Islet of Langerhans (tissue), 1 donor: Measurements from ENCODE around the gene CSMD2.

Experiments
- FAIRE-seq: peaks from one replicate; lab custom pipeline; 2011; peaks lifted over from hg19 to GRCh38; lab: Jason Lieb, UNC

CSMD2 gene

GRCh38 chr1:33997127-33998036, 167.6 kb downstream of the CSMD2 start:
- no peak for FAIRE-seq

GRCh38 chr1:33996281-33996680, 168.7 kb downstream of the CSMD2 start:
- FAIRE-seq: no peak

DNA sequence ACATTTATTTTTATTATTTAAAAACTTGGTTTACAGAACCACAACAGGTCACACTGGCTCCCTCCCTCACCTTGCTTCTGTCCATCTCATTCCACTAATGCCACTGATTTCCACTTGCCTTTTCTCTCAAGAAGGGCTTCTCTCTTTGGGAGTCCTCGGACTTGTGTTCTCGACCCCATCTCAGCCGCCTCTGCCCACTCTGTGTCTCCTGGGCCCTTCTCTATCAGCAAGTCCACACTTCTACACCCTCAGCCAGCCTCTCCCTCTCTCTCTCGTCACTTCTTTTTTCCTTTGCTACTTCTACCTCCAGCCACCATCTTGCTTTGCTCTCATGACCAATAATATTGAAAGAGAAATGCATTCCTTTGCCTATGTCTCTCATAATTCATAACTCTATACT, 171.7 kb downstream of the CSMD2 start:
- FAIRE-seq: no peak

DNA sequence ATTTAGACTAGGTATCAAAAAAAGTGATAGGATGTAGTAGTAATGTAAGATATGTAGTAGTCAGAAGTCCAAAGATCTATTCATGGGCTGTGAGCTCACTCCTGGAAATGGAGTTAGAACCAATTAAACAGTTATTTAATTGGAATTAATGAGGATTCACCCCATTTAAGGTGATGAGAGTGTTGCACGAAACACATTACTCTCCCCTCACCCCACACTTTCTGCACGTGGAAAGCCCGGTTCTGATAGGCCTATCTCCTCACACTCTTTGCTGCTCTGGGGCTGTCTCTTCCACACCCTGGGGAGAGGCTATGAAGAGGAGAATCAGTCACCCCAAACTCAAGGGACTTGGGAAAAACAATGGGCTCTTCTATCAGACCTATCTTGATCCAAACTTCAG, 174.7 kb downstream of the CSMD2 start:
- FAIRE-seq: no peak

DNA sequence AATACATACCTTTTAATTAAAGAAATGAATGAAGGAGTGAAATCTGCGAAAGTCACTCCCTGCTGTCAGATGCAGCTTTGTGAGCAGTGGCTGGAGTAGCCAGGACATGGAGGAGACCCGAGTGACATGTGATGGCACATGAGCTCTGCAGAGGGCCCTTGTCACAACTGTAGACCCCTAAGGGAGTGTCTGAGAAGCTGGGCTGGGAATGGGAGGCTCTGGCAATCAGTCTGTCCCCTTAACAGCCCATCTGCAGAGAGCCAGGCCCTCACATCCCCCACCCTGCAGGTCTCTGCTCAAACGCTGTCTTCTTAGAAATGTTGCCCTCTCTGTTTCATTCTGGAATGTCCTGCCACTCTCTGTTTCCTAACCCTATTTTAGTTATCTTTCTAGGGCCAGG, 176.9 kb downstream of the CSMD2 start:
- FAIRE-seq: no peak

DNA sequence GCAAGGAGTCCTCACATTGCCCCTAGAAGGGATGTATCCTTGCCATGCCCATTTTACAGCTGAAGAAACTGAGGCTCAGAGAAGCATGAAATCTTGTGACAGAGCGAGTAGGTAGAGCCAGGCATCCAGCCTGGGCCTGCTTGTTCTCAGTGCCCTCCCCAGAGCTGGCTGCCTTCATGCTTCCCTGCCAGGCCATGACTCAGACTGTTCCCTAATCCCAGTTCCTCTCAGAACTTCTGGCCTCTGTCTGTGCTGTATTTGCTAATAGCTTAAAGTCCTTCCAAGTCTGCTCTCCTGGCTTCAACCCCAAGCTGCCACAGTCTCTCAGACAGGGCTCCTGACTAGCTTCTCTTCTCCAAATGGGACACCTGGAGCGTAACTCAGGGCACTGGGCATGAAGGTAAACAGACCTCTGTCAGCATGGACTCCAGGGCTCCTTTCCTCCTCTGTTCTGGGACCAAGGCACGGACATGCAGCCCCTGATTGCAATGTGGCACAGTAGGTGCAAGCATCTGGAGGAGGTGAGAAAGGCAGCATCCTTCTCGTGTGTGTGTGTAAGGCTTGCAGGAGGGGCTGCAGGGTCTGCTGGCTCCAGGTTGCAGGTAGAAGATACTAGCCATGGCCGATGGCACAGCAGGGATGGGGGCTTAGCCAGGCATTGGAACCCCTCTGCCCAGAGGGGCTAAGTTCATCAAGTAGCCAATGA, 178.5 kb downstream of the CSMD2 start:
- no peak for FAIRE-seq

DNA sequence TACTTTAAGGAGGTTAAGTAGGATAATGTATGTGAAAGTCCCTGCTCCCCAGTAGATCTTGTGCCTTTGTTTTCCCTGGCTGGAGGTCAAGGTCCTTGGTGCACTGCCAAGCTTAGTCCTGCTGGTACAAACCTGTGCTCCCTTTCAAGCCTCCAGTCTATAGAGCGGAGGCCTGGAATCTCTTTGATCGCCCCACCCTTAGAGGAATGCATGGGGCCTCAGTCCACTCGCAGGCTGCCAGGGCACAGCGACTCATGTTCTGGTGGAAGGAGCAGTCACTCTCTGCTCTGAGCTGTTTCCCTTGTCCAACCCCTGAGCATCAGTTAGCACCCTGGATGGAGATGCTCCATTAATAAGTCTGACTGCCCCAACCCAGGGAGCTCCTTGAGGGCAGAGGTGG, 179.4 kb downstream of the CSMD2 start:
- FAIRE-seq: no peak

GRCh38 chr1:33984906-33985565, 180.0 kb downstream of the CSMD2 start:
- no peak for FAIRE-seq

- no peak for FAIRE-seq
Measured at GRCh38 chr1:33982419-33982818, 182.6 kb downstream of the CSMD2 start.

DNA sequence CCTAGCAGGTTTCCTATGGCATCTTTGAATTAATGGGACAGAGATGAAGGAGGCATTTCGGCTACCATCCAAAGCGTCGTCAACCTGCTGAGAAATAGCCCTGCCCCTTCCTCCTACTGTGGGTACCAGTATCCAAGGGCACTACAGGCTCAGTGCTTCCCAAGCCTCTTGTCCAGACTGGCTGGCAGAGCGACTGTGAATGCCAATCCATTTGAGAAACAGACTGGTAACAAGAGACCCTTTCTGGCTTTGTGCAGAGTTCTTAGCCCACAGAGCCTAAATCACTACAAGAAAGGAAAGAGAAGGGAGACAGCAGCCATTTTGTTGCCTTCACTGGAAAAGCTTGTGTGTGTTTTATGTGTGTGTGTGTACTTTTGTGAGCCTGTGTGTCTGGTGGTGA, 185.7 kb downstream of the CSMD2 start:
- FAIRE-seq: no peak

- no peak for FAIRE-seq
Measured at GRCh38 chr1:33975961-33976360, 189.1 kb downstream of the CSMD2 start.

DNA sequence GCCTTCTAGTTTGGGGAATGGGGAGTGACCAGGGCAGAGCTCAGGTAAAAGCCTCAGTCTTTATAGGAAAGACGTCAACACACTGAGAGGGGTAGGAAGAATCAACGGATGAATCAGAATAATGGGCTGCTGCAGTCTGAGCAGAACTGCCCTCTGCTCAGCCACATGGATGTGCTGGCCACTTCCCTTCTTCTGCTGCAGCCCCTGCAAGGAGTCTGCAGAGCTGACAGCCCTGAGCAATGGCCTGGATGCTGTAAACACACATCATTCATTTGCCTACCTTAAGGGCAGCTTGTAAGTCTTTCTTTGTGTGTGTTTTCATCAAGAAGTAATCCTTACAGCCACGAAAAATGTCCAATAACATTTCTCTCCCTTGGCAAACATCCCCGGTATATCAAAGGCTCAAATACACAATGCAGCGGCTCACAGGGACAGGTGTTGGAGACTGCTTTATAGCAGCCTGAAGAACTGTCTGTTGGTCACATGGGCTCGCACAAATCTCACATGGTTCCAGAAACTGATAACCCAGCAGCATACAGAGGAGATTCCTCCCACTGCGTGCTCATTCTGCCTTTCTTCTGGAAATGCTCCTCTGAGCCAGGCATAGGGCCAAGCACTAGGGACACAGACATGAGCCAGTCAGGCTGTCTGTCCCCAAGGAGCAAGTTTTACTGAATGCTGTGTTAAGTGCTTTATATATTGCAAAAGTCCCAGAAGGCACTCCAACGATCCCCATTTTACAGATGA, 191.1 kb downstream of the CSMD2 start:
- FAIRE-seq: no peak

GRCh38 chr1:33972676-33973395, 192.2 kb downstream of the CSMD2 start:
- no peak for FAIRE-seq

DNA sequence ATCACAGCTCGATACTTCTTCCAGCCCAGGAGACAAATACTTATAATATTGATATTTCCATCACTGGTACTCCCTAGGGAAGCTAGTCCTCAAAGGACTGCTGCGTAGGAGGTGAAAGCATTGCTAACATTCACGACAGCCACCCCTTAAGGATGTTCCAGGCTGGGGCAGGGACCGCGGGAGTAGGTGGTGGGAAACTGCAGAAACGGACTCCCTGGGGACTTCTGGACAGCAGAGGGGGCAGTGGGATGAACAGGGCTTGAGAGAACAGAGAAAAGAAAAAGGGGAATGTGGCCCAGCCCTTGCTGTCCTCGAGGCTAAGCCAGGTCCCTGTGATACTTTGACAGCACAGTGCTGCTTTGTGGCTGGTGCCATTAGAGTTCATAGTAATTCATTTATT, 193.1 kb downstream of the CSMD2 start:
- FAIRE-seq: no peak

DNA sequence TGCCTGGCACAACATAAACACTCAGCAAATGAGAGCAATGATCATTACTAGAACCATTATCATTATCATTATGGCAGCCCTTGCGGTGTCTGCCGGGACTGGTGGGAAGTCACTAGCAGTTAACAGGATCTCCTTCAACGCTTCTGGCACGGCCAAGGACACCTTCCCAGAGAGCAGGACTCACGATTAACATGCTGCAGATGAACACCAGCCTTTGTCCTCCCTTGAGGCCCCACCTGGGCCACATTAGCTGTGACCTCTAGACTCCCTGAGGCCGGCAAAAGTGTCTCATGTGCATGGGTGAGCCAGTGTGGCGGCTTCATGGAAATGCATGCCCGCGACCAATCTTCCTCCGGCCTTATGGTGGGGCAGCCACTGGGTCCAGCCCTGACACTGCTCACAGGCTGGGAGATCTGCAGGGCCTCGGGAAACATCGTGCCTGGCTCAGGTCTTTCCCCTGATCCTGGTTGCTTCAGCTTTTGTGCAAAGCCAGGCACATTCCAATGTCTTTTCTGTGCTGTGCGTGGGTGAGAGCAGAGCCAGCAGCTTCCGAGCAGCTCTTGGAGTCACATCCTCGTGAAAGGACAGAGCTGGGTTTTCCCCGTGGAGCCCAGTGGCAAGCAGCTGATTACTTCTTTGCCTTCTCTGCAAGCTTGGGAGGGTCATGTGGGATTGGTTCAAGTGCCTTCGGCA, 193.9 kb downstream of the CSMD2 start:
- FAIRE-seq: no peak

GRCh38 chr1:33970148-33970825, 194.7 kb downstream of the CSMD2 start:
- FAIRE-seq: no peak

DNA sequence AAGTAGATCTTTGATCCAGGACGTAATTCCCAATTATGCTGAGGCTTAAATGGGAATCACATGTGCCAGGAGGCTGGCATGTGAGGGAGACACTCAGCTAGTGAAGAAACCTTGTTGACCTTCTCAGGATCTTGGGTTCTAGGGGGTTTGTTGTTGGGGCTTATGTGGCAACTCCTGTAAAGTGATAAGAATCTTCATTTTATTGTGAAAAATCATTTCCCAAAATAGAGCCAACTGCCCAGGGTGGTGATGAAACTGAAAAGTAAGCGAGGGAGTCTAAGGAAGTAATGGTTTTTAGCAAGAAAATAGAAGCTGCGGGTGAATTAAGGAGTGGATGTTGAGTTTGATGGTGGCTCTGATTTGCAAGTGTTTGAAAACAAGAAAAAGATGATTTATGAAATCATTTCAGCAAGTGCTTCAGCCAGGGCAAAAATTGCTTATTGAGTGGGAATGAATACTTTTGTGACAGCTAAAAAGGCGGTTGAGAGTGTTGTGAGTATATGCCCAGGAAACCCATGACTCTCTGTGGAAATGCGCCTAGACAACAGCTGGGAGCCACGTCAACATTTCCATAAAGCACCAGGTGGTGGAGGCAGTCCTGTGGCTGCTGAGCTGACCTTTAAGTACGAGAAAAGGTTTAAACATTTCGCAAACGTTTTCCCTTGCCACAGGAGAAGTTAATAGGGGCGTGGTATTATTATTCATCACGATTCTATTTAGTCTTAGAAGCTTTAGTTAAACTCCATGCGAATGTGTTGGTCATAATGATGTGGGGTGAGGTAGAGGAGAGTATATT, 198.5 kb downstream of the CSMD2 start:
- no peak for FAIRE-seq

GRCh38 chr1:33965086-33965485, 199.9 kb downstream of the CSMD2 start:
- no peak for FAIRE-seq

DNA sequence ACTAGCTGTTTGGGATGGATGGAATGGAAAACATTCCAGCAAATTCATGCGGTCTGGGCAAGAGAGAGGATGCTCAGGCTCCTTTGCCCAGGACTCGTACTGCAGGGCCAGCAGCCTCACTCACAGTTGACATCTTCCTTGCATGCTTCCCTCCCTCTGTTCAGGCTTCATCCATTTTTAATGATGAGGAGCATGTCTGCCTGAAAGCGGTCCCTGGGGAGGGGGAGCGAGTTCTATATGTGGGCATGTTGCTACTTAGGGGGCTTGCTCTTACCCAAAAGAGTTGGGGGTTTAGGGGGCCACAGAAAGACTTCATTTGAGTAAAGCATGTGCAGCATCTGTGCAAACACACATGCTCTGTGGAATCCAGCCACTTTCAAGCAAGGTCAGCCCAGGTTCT, 203.0 kb downstream of the CSMD2 start:
- no peak for FAIRE-seq
